Muscle of arm (tissue), 12 donors: ENCODE data around the gene ACSM3. TPM values are rescaled to one million over a fixed set of nuclear protein-coding genes. Genes with fewer than 3 reads are reported as not detected.
"Not testable (repeated sequence)": the region's sequence is repeated elsewhere in the genome, so short reads cannot be mapped to it uniquely, and the experiment has no call there.

Experiments
- DNase-seq: peaks from one replicate; pipeline ENCODE4 v3.0.0-alpha.2; 2013
- polyA plus RNA-seq, 12 donors: library from polyadenylated mRNA; unstranded; fragments of 120-200 nt; gene quantifications; one replicate each; pipeline ENCODE4 v1.2.1, GENCODE V29; 2013; ENCODE audit not compliant: insufficient read length in 12 of 12

Gene ACSM3
- polyA plus RNA-seq, 12 donors: 1.7 to 17.4 (median 4.1) TPM; not detected in 1

GRCh38 chr16:20755238-20755637 lies 8.6 kb upstream of the ACSM3 start:
- no peak for DNase-seq

GRCh38 chr16:20755799-20756198 lies 8.0 kb upstream of the ACSM3 start:
- not testable (repeated sequence) for DNase-seq

- no peak for DNase-seq
These were observed 3.5 kb upstream of the ACSM3 start for GRCh38 chr16:20760346-20760745.

DNA sequence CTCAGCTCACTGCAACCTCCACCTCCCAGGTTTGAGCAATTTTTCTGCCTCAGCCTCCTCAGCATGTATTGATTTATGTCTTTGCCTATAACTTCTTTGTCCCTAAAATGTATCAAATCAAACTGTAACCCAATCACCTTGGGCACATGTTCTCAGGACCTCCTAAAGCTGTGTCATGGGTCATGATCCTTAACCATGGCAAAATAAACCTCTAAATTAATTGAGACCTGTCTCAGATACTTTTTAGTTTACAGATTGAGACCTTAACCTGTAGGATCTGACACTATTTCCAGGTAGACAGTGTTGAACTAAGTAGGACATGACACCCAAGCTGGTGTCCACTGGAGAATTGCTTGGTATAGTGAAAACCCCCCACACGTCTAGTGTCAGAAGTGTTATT lies 2.6 kb upstream of the ACSM3 start:
- DNase-seq: no peak

- DNase-seq: no peak
These were observed 1.2 kb upstream of the ACSM3 start for GRCh38 chr16:20762404-20763123.

DNA sequence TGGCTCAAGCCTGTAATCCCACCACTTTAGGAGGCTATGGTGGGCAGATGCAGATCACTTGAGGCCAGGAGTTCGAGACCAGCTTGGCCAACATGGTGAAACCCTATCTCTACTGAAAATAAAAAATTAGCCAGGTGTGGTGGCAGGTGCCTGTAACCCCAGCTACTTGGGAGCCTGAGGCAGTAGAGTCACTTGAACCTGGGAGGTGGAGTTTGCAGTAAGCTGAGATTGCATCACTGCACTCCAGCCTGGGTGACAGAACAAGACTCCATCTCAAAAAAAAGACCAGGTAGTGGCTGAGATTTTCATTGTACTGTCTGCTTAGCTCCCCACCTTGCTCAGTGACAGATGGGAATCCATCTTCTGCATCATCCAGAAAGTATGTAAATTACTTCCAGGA lies 634 bp downstream of the ACSM3 start:
- not testable (repeated sequence) for DNase-seq

DNA sequence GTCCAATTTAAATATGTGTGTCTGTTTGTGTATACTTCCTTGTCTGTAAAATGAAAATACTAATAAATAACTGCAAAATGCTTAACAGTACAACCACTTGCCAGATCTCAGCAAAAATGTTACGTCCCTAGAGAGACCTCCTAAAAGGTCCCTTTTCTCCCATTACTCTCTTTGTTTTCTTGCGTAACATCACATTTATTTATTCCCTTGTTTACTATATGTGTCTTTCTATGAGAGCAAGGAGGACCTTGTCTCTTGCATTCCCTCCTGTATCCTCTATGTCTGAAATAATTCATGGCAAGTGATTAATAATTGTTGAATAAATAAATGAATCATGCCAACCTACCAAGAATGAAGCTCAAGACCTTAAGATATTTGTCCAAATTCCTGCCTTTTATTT lies 1.9 kb downstream of the ACSM3 start:
- DNase-seq: no peak

GRCh38 chr16:20766294-20766693 lies 2.5 kb downstream of the ACSM3 start:
- no peak for DNase-seq

GRCh38 chr16:20767577-20767976 lies 3.8 kb downstream of the ACSM3 start:
- DNase-seq: no peak

DNA sequence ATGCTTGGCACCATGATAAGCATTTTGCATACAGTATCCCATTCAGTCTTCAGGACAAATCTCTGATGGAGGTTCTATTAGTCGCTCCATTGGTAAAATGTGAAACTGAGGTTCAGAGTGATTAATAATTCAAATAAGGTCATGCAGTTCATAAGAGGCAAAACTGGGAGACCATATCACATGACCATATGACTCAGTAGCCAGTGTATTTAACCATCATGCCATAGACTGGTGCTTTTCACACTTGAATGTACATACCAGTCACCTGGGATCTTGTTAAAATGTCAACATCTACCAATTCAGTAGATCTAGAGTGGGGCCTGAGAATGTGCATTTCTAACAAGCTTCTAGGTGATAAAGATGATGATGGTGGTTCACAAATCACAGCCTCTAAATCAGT lies 4.3 kb downstream of the ACSM3 start:
- no peak for DNase-seq

GRCh38 chr16:20768818-20769217 lies 5.0 kb downstream of the ACSM3 start:
- DNase-seq: no peak

DNA sequence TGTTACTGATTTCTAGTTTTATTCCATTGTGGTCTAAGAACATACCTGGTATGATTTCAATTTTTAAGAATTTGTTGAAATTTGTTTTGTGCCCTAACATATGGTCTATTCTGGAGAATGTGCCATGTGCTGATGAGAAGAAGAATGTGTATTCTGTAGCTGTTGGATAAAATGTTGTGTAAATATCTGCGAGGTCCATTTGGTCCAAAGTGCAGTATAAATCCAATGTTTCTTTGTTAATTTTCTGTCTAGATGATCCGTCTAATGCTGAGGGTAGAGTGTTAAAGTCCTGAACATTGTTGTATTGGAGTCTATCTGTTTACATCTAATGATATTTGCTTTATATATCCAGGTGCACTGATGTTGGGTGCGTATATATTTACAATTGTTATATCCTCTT lies 9.9 kb downstream of the ACSM3 start:
- no peak for DNase-seq

DNA sequence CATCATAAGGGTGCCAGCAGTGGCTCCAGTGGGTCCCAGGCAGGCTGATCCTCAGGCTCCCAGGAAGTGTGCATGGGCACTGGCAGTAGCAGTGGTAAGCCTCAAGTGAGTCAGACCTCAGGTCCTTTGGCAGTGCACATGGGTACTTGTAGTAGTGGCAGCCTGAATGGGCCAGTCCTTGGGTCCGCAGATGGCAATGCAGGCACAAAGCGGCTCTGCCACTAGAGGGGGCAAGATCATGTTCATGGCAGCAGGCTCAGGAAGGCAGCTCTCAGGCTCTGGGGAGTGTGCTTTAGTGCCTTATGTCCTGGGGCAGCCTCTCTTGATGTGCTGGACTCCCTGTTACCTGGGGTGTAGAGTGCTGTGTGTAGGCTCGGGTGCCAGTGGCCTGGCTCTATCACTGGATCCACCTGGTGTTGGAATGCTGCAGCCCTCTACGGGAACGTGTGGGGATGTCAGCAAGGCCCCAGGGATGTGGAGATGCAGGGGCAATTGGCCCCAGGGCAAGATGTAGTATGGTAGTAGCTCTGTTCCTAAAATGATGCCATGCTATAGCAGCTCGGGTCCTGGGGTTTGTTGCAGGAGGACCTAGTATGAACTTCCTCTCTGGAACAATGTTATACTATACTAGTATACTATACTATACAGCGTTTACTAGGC lies 11.0 kb downstream of the ACSM3 start:
- no peak for DNase-seq

GRCh38 chr16:20781697-20782096 lies 17.9 kb downstream of the ACSM3 start:
- no peak for DNase-seq

DNA sequence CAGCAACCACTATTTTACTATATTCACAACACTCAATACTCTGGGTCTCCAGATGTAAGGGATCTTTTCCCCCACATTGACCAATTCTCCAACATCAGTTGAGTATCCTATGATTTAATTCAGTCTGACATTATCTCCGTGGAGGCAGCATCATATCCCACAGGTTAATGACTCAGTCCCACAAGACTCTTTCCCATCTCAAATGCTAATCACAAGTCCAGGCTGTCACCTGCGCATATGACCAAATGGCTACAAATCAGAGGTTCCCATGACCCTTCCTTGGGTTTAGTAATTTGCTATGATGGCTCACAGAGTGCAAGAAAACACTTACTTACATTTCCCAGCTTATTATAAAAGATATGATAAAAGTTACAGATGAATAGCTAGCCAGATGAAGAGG lies 18.7 kb downstream of the ACSM3 start:
- DNase-seq: no peak

- DNase-seq: no peak
These were observed 20.4 kb downstream of the ACSM3 start for GRCh38 chr16:20784204-20784603.

GRCh38 chr16:20789130-20789529 lies 25.3 kb downstream of the ACSM3 start:
- no peak for DNase-seq

DNA sequence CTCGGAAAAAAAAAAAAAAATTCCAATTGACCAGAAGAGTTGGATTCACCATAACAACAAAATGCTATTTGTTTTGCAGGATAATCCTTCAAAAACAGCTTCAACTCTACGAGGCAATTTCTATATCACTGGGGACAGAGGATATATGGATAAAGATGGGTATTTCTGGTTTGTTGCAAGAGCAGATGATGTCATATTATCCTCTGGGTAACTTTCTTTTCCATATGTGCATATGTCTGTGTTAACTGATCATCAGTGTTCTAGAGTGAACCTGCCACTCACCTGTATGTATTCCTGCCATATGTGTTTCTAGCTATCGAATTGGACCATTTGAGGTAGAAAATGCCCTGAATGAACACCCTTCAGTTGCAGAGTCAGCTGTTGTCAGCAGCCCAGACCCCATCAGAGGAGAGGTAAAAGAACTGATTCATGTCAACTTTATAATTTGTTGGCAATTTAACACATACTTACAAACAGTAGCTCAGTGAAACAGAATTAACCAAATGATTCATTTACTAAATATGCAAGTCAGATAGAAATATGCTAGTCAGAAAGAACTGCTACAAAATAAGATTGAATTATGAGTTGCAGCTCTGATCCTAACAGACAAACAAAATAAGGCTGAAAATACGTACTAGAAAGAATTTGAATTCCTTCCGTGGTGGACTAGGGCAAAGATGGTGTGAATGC lies 28.3 kb downstream of the ACSM3 start:
- DNase-seq: no peak

DNA sequence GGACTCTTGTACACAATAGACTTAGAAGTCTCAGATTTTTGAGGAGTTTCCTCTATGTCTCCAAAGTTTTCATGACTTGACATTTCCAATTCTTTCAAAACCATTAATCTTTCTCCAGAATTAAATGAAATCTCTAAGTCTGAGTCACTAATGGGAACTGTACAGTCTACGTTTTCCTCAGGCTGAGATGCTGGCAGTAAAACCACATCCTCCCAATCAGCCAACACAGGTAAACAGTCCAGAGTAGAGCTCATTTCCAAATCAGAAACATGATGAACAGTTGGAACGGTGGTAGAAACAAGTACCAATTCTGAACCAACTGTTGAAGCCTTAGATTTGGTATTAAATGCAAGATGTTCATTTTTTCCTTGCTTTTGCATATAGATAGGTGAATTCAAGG lies 34.5 kb downstream of the ACSM3 start:
- no peak for DNase-seq

DNA sequence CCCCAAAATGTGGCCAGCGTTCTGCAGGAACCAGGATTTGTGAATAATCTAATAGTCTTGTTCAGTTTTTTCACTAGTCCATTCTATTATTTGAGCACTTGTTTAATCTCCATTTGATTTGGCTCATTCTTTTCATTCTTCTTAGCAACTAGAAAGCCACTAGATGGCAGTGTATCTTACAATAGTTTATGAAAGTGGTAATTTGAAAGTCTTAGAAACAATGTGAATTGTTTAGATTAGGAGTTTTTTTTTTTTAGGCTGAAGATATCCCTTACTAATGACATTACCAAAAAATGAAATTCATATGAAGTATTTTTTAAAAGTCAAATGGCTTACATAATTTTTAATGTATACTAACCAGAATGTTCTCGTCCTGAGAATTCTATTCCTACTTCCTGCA lies 35.8 kb downstream of the ACSM3 start:
- DNase-seq: no peak

GRCh38 chr16:20801278-20801677 lies 37.5 kb downstream of the ACSM3 start:
- no peak for DNase-seq

- DNase-seq: no peak
These were observed 39.4 kb downstream of the ACSM3 start for GRCh38 chr16:20803192-20803560.

DNA sequence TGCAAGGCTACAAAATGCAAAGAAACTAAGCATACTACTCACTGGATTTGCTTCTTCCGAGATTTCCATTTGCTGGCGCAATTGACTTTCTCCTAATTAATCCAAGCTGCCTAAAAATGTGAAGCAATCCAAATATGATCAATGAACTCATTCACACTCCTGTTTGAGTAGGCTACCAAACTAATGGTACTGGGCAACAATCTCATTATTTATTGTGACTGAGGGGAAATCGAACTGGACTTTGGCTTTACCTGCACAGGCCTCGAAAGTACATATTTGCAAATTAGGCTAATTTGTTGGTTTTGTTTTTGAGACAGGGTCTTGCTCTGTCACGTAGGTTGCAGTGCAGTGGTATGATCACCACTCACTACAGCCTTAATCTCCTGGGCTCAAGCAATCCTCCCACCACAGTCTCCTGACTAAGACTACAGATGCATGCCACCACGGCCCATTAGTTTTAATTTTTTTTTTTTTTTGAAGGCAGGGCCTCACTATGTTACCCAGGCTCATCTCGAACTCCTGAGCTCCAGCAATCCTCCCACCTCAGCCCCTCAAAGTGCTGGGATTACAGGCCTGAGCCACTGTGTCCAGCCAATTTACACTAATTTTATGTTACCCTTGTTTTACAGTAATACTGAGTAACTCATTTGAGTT lies 39.9 kb downstream of the ACSM3 start:
- no peak for DNase-seq
